ENCODE measurements around the gene FNDC1. TPM values are rescaled to one million over a fixed set of nuclear protein-coding genes. Genes with fewer than 3 reads are reported as not detected.

FNDC1 gene
- total RNA-seq, 6 experiments from 2014 or later, result 0.02 to 2.7 (median 0.85) TPM

GRCh38 chr6:159181914-159182313 is 12.7 kb downstream of the FNDC1 start:
- Histone ChIP-seq H3K27ac (no peak overlapping the region), H3K4me3 (no peak overlapping the region), H3K9me3 (no peaks in the 10 kb centered on the region), H3K36me3 (no peaks in the 10 kb centered on the region), H3K4me1 (no peaks in the 10 kb centered on the region), H3K27me3 (no peaks in the 10 kb centered on the region)
- no peak for TF ChIP-seq POLR2A (IDR thresholded peaks at IDR 0.05)
- TF ChIP-seq, protein P1, sequence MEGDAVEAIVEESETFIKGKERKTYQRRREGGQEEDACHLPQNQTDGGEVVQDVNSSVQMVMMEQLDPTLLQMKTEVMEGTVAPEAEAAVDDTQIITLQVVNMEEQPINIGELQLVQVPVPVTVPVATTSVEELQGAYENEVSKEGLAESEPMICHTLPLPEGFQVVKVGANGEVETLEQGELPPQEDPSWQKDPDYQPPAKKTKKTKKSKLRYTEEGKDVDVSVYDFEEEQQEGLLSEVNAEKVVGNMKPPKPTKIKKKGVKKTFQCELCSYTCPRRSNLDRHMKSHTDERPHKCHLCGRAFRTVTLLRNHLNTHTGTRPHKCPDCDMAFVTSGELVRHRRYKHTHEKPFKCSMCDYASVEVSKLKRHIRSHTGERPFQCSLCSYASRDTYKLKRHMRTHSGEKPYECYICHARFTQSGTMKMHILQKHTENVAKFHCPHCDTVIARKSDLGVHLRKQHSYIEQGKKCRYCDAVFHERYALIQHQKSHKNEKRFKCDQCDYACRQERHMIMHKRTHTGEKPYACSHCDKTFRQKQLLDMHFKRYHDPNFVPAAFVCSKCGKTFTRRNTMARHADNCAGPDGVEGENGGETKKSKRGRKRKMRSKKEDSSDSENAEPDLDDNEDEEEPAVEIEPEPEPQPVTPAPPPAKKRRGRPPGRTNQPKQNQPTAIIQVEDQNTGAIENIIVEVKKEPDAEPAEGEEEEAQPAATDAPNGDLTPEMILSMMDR (IDR thresholded peaks at IDR 0.05), result no peak
- DNase-seq (no peak), ATAC-seq (no peak)
- intact Hi-C loops (cut with DNase I), result no loop called here
- WGBS (ENCODE audit: insufficient coverage, low coverage, low lambda C conversion rate, missing lambda C conversion rate), result 100% methylated on average over 1 of the region's 2 CpGs

GRCh38 chr6:159184559-159184958 is 15.4 kb downstream of the FNDC1 start:
- no peaks in the 10 kb centered on the region for H3K9me3 ChIP-seq
- no peak for DNase-seq
- H3K27me3 ChIP-seq, result no peaks in the 10 kb centered on the region
- no peak overlapping the region for H3K27ac ChIP-seq
- no peaks in the 10 kb centered on the region for H3K4me1 ChIP-seq
- H3K4me3 ChIP-seq, result no peak overlapping the region
- WGBS (ENCODE audit: insufficient coverage, low coverage, low lambda C conversion rate, missing lambda C conversion rate), result 75% methylated on average over 1 of the region's 1 CpG
- intact Hi-C loops (cut with DNase I), result no loop called here
- TF ChIP-seq POLR2A (IDR thresholded peaks at IDR 0.05), result no peak
- TF ChIP-seq, protein P1 (IDR thresholded peaks at IDR 0.05), result no peak
- no peaks in the 10 kb centered on the region for H3K36me3 ChIP-seq
- ATAC-seq, result no peak

- Histone ChIP-seq H3K4me3 (no peak overlapping the region), H3K27ac (no peak overlapping the region), H3K4me1 (no peaks in the 10 kb centered on the region), H3K27me3 (no peaks in the 10 kb centered on the region), H3K36me3 (no peaks in the 10 kb centered on the region), H3K9me3 (no peaks in the 10 kb centered on the region)
- intact Hi-C loops (cut with DNase I), result no loop called here
- 69% methylated on average over 5 of the region's 7 CpGs for WGBS (ENCODE audit: insufficient coverage, low coverage, low lambda C conversion rate, missing lambda C conversion rate)
- TF ChIP-seq POLR2A (IDR thresholded peaks at IDR 0.05), result no peak
- TF ChIP-seq, protein P1 (IDR thresholded peaks at IDR 0.05), result no peak
- ATAC-seq, result no peak
- no peak for DNase-seq
These were observed 21.3 kb downstream of the FNDC1 start for GRCh38 chr6:159190460-159190859.

GRCh38 chr6:159193923-159194322 is 24.7 kb downstream of the FNDC1 start:
- intact Hi-C loops (cut with DNase I), result no loop called here
- Histone ChIP-seq H3K4me1 (no peaks in the 10 kb centered on the region), H3K4me3 (no peak overlapping the region), H3K9me3 (no peaks in the 10 kb centered on the region), H3K36me3 (no peaks in the 10 kb centered on the region), H3K27ac (no peak overlapping the region), H3K27me3 (no peaks in the 10 kb centered on the region)
- 71% methylated on average over 2 of the region's 2 CpGs for WGBS (ENCODE audit: insufficient coverage, low coverage, low lambda C conversion rate, missing lambda C conversion rate)
- TF ChIP-seq, protein P1 (IDR thresholded peaks at IDR 0.05), result no peak
- no peak for TF ChIP-seq POLR2A (IDR thresholded peaks at IDR 0.05)
- ATAC-seq (no peak), DNase-seq (no peak)

DNA sequence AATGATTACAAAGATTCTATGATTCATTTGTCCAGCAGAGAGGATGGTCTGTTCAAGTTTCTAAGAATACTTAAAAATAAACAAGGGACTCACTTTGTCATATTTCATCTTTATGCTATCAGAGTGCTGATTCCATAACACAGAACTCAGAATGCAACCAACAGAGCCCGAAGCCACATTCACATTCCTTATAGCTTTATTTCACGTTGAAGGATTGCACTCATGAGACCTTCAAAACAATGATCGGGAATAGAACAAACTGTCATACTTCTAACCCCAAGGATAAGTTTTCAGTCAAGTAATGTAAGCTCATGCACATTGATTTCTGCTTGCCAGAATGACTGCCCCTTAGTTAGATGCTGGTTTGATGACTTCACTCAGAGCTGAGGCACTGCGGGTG is 25.2 kb downstream of the FNDC1 start:
- ATAC-seq, result no peak
- Histone ChIP-seq H3K4me3 (no peak overlapping the region), H3K27ac (no peak overlapping the region), H3K4me1 (no peaks in the 10 kb centered on the region), H3K27me3 (no peaks in the 10 kb centered on the region), H3K9me3 (no peaks in the 10 kb centered on the region), H3K36me3 (no peaks in the 10 kb centered on the region)
- DNase-seq, result no peak
- intact Hi-C loops (cut with DNase I), result no loop called here
- TF ChIP-seq POLR2A (IDR thresholded peaks at IDR 0.05), result no peak
- TF ChIP-seq, protein P1 (IDR thresholded peaks at IDR 0.05), result no peak
- 77% methylated on average over 4 of the region's 4 CpGs for WGBS (ENCODE audit: insufficient coverage, low coverage, low lambda C conversion rate, missing lambda C conversion rate)
